GM21825 (cell line): Measurements from ENCODE around the gene ERC1.

Source experiments
- ATAC-seq: cut with Tn5 transposase; IDR thresholded peaks from one replicate; pipeline ENCODE4 v1.9.1; 2021; ENCODE audit warnings: mild to moderate bottlenecking, moderate library complexity; ENCODE audit not compliant: unreplicated experiment

ERC1 gene

GRCh38 chr12:1467710-1468109, 476.7 kb downstream of the ERC1 start:
- no peak for ATAC-seq

- ATAC-seq: no peak
Observed at GRCh38 chr12:1469070-1469469, 478.0 kb downstream of the ERC1 start.

- no peak for ATAC-seq
Observed at GRCh38 chr12:1470051-1470450, 479.0 kb downstream of the ERC1 start.

GRCh38 chr12:1471224-1471623, 480.2 kb downstream of the ERC1 start:
- no peak for ATAC-seq

GRCh38 chr12:1473418-1473817, 482.4 kb downstream of the ERC1 start:
- no peak for ATAC-seq

- no peak for ATAC-seq
Observed at GRCh38 chr12:1474041-1474573, 483.1 kb downstream of the ERC1 start.

GRCh38 chr12:1474574-1475153, 483.6 kb downstream of the ERC1 start:
- ATAC-seq: no peak

- no peak for ATAC-seq
Observed at GRCh38 chr12:1479645-1480044, 488.6 kb downstream of the ERC1 start.

- ATAC-seq: no peak
Observed at GRCh38 chr12:1481326-1481725, 490.3 kb downstream of the ERC1 start.

GRCh38 chr12:1481906-1482305, 490.9 kb downstream of the ERC1 start:
- no peak for ATAC-seq

GRCh38 chr12:1488908-1489381, 497.9 kb downstream of the ERC1 start:
- ATAC-seq: no peak

- ATAC-seq: no peak
Observed at GRCh38 chr12:1491983-1492697, 501.1 kb downstream of the ERC1 start.

GRCh38 chr12:1493781-1494565, 502.9 kb downstream of the ERC1 start:
- no peak for ATAC-seq

GRCh38 chr12:1494856-1495255, 503.8 kb downstream of the ERC1 start:
- ATAC-seq: no peak

- no peak for ATAC-seq
Observed at GRCh38 chr12:1496162-1496900, 505.3 kb downstream of the ERC1 start.

GRCh38 chr12:1497161-1497560, 506.1 kb downstream of the ERC1 start:
- no peak for ATAC-seq

- ATAC-seq: no peak
Observed at GRCh38 chr12:1498199-1498740, 507.2 kb downstream of the ERC1 start.

GRCh38 chr12:1499351-1499750, 508.3 kb downstream of the ERC1 start:
- no peak for ATAC-seq

- no peak for ATAC-seq
Observed at GRCh38 chr12:1500095-1500801, 509.2 kb downstream of the ERC1 start.

- ATAC-seq: no peak
Observed at GRCh38 chr12:1501001-1501400, 510.0 kb downstream of the ERC1 start.
